Calu3 (cell line): Measurements from ENCODE around the gene SLAMF9. TPM values are rescaled to one million over a fixed set of nuclear protein-coding genes. Genes with fewer than 3 reads are reported as not detected.

Experiments
- BruUV-seq: library from RNA; stranded (reverse); fragments of 400-500 nt; replicated peaks from 2 replicates; lab custom pipeline; 2021; lab: Mats Ljungman, UMichigan
- CTCF ChIA-PET: fragments of 300-600 bp; sonication (Branson Sonifier 250); formaldehyde crosslinking; loops from one replicate; lab custom pipeline; 2022; ENCODE audit warnings: antibody characterized with exemption; lab: Charles Lee
- DNase-seq: peaks from one replicate; pipeline ENCODE4 v3.0.0; 2022
- H3K27ac Mint-ChIP-seq: one replicate; pipeline ENCODE4 v1.8.0; 2022; ENCODE audit warnings: mixed read lengths; ENCODE audit not compliant: unreplicated experiment
- H3K27me3 Mint-ChIP-seq: one replicate; pipeline ENCODE4 v1.8.0; 2022; ENCODE audit warnings: mixed read lengths; ENCODE audit not compliant: unreplicated experiment
- H3K36me3 Mint-ChIP-seq: one replicate; pipeline ENCODE4 v1.8.0; 2022; ENCODE audit warnings: mild to moderate bottlenecking, moderate library complexity, mixed read lengths; ENCODE audit not compliant: insufficient read depth, unreplicated experiment
- H3K4me1 Mint-ChIP-seq: one replicate; pipeline ENCODE4 v1.8.0; 2022; ENCODE audit warnings: mild to moderate bottlenecking, low read depth, mixed read lengths; ENCODE audit not compliant: unreplicated experiment
- H3K4me3 Mint-ChIP-seq: one replicate; pipeline ENCODE4 v1.8.0; 2022; ENCODE audit warnings: mild to moderate bottlenecking, low read depth, moderate library complexity, mixed read lengths; ENCODE audit not compliant: unreplicated experiment
- H3K9me3 Mint-ChIP-seq: one replicate; pipeline ENCODE4 v1.8.0; 2022; ENCODE audit warnings: low read depth, mixed read lengths; ENCODE audit not compliant: unreplicated experiment
- intact Hi-C: fragments of 100-400 bp; cut with micrococcal nuclease; formaldehyde crosslinking; loops from one replicate; pipeline ENCODE4 v1.10.0; 2022; ENCODE audit not compliant: unreplicated experiment
- total RNA-seq: library from RNA; stranded (reverse); gene quantifications from 2 replicates; pipeline ENCODE4 v1.2.3, GENCODE V29; 2022
- TF ChIP-seq, protein P1 (sequence below): fragments of 200-600 bp; IDR thresholded peaks from one replicate; pipeline ENCODE4 v1.8.0; 2022; ENCODE audit warnings: antibody characterized with exemption; ENCODE audit not compliant: unreplicated experiment

SLAMF9 gene
- total RNA-seq, 1 experiment from 2014 or later: not detected

DNA sequence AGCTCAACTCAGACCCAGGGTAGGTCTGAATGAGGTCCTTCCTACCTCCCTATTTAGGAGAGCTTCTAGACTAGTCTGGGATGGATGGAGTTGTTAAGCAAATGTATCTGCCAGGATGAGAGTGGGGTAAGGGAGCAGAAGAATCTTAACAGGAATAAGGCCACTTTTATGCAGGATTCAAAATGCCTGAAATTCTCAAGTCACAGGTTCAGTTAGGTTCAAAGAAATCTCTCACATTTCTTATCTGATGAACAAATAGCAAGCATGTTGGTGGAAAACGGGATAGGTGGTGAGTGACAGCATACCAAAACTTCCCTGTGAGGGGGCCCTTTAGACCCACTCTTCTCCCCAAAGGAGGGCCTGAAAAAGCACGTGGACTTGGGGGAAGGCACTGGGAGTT, 3.0 kb downstream of the SLAMF9 start:
- no peak overlapping the region for H3K27ac Mint-ChIP-seq
- no peaks in the 10 kb centered on the region for H3K9me3 Mint-ChIP-seq
- peaks cover 11% of the 10 kb centered on the region for H3K36me3 Mint-ChIP-seq
- H3K4me1 Mint-ChIP-seq: peaks cover 20% of the 10 kb centered on the region
- CTCF ChIA-PET: no interaction called here
- H3K27me3 Mint-ChIP-seq: peaks cover 62% of the 10 kb centered on the region
- intact Hi-C loops: no loop called here
- DNase-seq: no peak
- no TSS peak for BruUV-seq
- no peak overlapping the region for H3K4me3 Mint-ChIP-seq
- TF ChIP-seq, protein P1, sequence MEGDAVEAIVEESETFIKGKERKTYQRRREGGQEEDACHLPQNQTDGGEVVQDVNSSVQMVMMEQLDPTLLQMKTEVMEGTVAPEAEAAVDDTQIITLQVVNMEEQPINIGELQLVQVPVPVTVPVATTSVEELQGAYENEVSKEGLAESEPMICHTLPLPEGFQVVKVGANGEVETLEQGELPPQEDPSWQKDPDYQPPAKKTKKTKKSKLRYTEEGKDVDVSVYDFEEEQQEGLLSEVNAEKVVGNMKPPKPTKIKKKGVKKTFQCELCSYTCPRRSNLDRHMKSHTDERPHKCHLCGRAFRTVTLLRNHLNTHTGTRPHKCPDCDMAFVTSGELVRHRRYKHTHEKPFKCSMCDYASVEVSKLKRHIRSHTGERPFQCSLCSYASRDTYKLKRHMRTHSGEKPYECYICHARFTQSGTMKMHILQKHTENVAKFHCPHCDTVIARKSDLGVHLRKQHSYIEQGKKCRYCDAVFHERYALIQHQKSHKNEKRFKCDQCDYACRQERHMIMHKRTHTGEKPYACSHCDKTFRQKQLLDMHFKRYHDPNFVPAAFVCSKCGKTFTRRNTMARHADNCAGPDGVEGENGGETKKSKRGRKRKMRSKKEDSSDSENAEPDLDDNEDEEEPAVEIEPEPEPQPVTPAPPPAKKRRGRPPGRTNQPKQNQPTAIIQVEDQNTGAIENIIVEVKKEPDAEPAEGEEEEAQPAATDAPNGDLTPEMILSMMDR: no peak

DNA sequence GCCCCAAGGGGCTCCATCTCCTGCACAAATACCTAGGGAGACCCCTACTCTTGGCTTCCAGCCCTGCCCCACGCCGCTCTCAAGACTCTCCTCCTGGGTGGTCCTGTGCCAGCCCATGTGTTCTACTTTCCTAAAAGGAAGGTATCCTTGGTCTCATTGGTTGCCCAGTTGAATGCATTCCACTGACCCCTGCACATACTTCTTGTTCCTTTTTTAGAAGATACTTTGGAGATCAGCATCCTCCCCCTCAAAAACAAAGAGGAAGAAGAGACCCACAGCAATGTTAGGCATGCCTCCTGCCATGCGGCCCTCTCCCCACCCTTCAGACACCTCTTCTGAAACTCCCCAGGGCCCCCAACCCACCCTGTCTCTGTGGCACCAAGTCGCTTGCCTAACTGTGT, 4.1 kb downstream of the SLAMF9 start:
- no peak for DNase-seq
- BruUV-seq: no TSS peak
- Mint-ChIP-seq H3K36me3 (peaks cover 22% of the 10 kb centered on the region), H3K9me3 (no peaks in the 10 kb centered on the region), H3K4me3 (no peak overlapping the region), H3K27me3 (peaks cover 52% of the 10 kb centered on the region), H3K27ac (no peak overlapping the region), H3K4me1 (peaks cover 28% of the 10 kb centered on the region)
- CTCF ChIA-PET: no interaction called here
- TF ChIP-seq, protein P1: no peak
- intact Hi-C loops: loop anchor here (10.0 kb wide), 1 partner anchor 425 kb away; no protein-coding TSS in a partner anchor

DNA sequence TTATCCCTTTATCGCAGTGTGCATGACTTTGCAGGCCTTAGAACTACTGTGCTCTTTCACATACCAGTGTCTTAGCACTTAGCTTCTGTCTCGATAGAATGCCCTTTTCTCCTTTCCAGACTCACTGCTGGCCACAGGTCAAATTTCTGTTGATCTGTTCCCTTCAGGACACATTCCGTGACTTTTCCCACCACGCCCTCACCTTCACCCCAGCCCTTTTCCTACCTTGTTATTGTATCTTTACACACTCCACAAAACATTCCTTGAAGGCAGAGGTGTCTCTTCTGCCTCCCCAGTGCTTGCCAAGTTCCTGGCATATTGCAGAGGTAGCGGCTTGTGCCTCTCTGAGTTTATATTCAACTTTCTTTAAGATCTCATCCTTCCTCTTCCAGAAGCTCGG, 4.9 kb downstream of the SLAMF9 start:
- intact Hi-C loops: loop anchor here (10.0 kb wide), 1 partner anchor 426 kb away; no protein-coding TSS in a partner anchor
- H3K27ac Mint-ChIP-seq: no peak overlapping the region
- peaks cover 24% of the 10 kb centered on the region for H3K36me3 Mint-ChIP-seq
- no TSS peak for BruUV-seq
- H3K4me1 Mint-ChIP-seq: peaks cover 35% of the 10 kb centered on the region
- no peaks in the 10 kb centered on the region for H3K9me3 Mint-ChIP-seq
- DNase-seq: no peak
- no peak overlapping the region for H3K4me3 Mint-ChIP-seq
- TF ChIP-seq, protein P1: no peak
- CTCF ChIA-PET: no interaction called here
- H3K27me3 Mint-ChIP-seq: peaks cover 44% of the 10 kb centered on the region

DNA sequence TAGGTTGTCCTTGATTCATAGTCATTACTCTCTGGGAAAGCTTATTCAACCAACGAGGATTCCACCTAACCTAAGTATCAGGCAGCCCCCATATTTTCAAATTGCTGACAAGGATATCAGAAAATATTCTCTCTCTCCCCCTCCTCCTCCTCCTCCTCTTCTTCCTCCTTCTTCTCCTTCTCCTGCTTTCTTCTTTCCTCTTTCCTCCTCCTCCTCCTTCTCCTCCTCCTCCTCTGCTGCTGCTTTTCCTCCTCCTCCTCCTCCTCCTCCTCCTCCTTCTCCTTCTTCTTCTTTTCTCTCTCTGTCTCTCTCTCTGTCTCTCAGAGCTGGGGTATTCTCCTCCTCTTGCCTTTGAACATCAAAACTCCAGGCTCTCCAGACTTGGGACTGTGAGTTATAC, 6.1 kb downstream of the SLAMF9 start:
- Mint-ChIP-seq H3K27ac (no peak overlapping the region), H3K4me1 (peaks cover 35% of the 10 kb centered on the region), H3K9me3 (no peaks in the 10 kb centered on the region), H3K27me3 (peaks cover 32% of the 10 kb centered on the region), H3K4me3 (no peak overlapping the region), H3K36me3 (peaks cover 18% of the 10 kb centered on the region)
- BruUV-seq: no TSS peak
- TF ChIP-seq, protein P1: no peak
- DNase-seq: no peak
- CTCF ChIA-PET: no interaction called here
- intact Hi-C loops: loop anchor here (10.0 kb wide), 1 partner anchor 427 kb away; no protein-coding TSS in a partner anchor
